Tibial nerve (tissue), 4 donors: ENCODE measurements around the gene HIKESHI. TPM values are rescaled to one million over a fixed set of nuclear protein-coding genes. Genes with fewer than 3 reads are reported as not detected.

Experiments used
- DNase-seq, 2 donors: peaks; one replicate each; pipeline ENCODE4 v3.0.0-alpha.2; 2019; ENCODE audit warnings: low spot score in 2 of 2
- H3K27ac ChIP-seq, 4 donors: fragments of 200-600 bp; sonication (generic) in 3 of 4; one replicate each; pipeline ENCODE4 v1.5.1; 2017 to 2019; ENCODE audit warnings: mild to moderate bottlenecking in 1 of 4
- H3K27me3 ChIP-seq, 2 donors: fragments of 200-600 bp; sonication (generic) in 1 of 2; one replicate each; pipeline versions ENCODE4 v1.5.1 to v1.6.0; 2017 to 2019
- H3K36me3 ChIP-seq, 3 donors: fragments of 200-600 bp; sonication (generic); one replicate each; pipeline ENCODE4 v1.5.1; 2018 to 2019
- H3K4me1 ChIP-seq, 4 donors: fragments of 200-600 bp; sonication (generic) in 3 of 4; one replicate each; pipeline ENCODE4 v1.5.1; 2017 to 2019
- H3K4me3 ChIP-seq, 4 donors: fragments of 200-600 bp; sonication (generic) in 3 of 4; one replicate each; pipeline ENCODE4 v1.5.1; 2017 to 2019; ENCODE audit warnings: mild to moderate bottlenecking in 1 of 4, moderate library complexity in 1 of 4
- H3K9me3 ChIP-seq, 4 donors: fragments of 200-600 bp; sonication (generic) in 3 of 4; one replicate each; pipeline ENCODE4 v1.5.1; 2017 to 2019
- CTCF ChIP-seq, 5 experiments: fragments of 200-600 bp in 3 of 5; fragments of 450-650 bp in 2 of 5; sonication (generic) in 3 of 5; IDR thresholded peaks; one replicate each; pipeline ENCODE4 v1.5.1; 2016 to 2019; ENCODE audit warnings: antibody characterized with exemption in 5 of 5, mild to moderate bottlenecking in 3 of 5, moderate library complexity in 2 of 5
- EP300 ChIP-seq, 2 donors: sonication (generic); formaldehyde crosslinking; IDR thresholded peaks; one replicate each; pipeline ENCODE4 v1.6.1; 2017; ENCODE audit warnings: antibody characterized with exemption in 2 of 2, mild to moderate bottlenecking in 1 of 2
- POLR2A ChIP-seq, 2 donors: fragments of 450-650 bp; IDR thresholded peaks; one replicate each; pipeline ENCODE4 v1.6.1; 2017; ENCODE audit warnings: antibody characterized with exemption in 2 of 2, mild to moderate bottlenecking in 2 of 2, moderate library complexity in 2 of 2
- WGBS, 2 donors: methylation state at CpG; one replicate each; pipeline ENCODE4 v1.1.5; 2018; 5-methylcytosine and 5-hydroxymethylcytosine counted together
- total RNA-seq, 4 donors: library from RNA; depleted of rRNA; stranded (reverse); fragments of >200 nt; gene quantifications; one replicate each; pipeline ENCODE4 v1.1.0, GENCODE V29; 2016

The HIKESHI gene
- total RNA-seq, 4 donors from 2014 or later = 31.2 to 40.6 (median 33.4) TPM

- TF ChIP-seq EP300 (IDR thresholded peaks at IDR 0.05) (no peak), CTCF (IDR thresholded peaks at IDR 0.05) (no peak), POLR2A (IDR thresholded peaks at IDR 0.05) (no peak)
- no peaks in the 10 kb centered on the region for H3K27me3 ChIP-seq
- H3K4me1 ChIP-seq = no peaks in the 10 kb centered on the region
- WGBS, 2 donors = 89 to 93% methylated on average over 6 of the region's 6 CpGs
- no peak overlapping the region for H3K4me3 ChIP-seq
- peaks cover 0 to 46% (median 0%) of the 10 kb centered on the region in 3 donors for H3K36me3 ChIP-seq
- no peaks in the 10 kb centered on the region for H3K9me3 ChIP-seq
- no peak for DNase-seq
- H3K27ac ChIP-seq = no peak overlapping the region
Observed at GRCh38 chr11:86274503-86274902, 27.5 kb upstream of the HIKESHI start.

GRCh38 chr11:86274999-86275398, 27.0 kb upstream of the HIKESHI start:
- H3K27me3 ChIP-seq = no peaks in the 10 kb centered on the region
- H3K4me1 ChIP-seq = no peaks in the 10 kb centered on the region
- no peaks in the 10 kb centered on the region for H3K9me3 ChIP-seq
- no peak overlapping the region for H3K27ac ChIP-seq
- TF ChIP-seq CTCF (IDR thresholded peaks at IDR 0.05) (no peak), EP300 (IDR thresholded peaks at IDR 0.05) (no peak), POLR2A (IDR thresholded peaks at IDR 0.05) (no peak)
- H3K4me3 ChIP-seq = no peak overlapping the region
- H3K36me3 ChIP-seq = peaks cover 0 to 46% (median 0%) of the 10 kb centered on the region in 3 donors
- DNase-seq = no peak
- 82 to 92% methylated on average over 4 of the region's 4 CpGs for WGBS, 2 donors

- H3K36me3 ChIP-seq = peaks cover 0 to 49% (median 0%) of the 10 kb centered on the region in 3 donors
- no peaks in the 10 kb centered on the region for H3K9me3 ChIP-seq
- H3K27ac ChIP-seq = no peak overlapping the region
- no peak overlapping the region for H3K4me3 ChIP-seq
- DNase-seq = no peak
- no peaks in the 10 kb centered on the region for H3K4me1 ChIP-seq
- TF ChIP-seq CTCF (IDR thresholded peaks at IDR 0.05) (no peak), POLR2A (IDR thresholded peaks at IDR 0.05) (no peak), EP300 (IDR thresholded peaks at IDR 0.05) (no peak)
- 82 to 91% methylated on average over 2 of the region's 2 CpGs for WGBS, 2 donors
- no peaks in the 10 kb centered on the region for H3K27me3 ChIP-seq
Observed at GRCh38 chr11:86275493-86276370, 26.3 kb upstream of the HIKESHI start.

- DNase-seq = no peak
Observed at GRCh38 chr11:86277741-86278140, 24.3 kb upstream of the HIKESHI start.

More at GRCh38 chr11:86277741-86278140, 24.3 kb upstream of the HIKESHI start:
- TF ChIP-seq EP300 (IDR thresholded peaks at IDR 0.05) = no peak
- TF ChIP-seq POLR2A (IDR thresholded peaks at IDR 0.05) = no peak
- no peak for TF ChIP-seq CTCF (IDR thresholded peaks at IDR 0.05)
- no peaks in the 10 kb centered on the region for H3K9me3 ChIP-seq
- H3K27me3 ChIP-seq = no peaks in the 10 kb centered on the region
- H3K4me3 ChIP-seq = no peak overlapping the region
- H3K27ac ChIP-seq = no peak overlapping the region
- H3K36me3 ChIP-seq = peaks cover 0 to 44% (median 0%) of the 10 kb centered on the region in 3 donors
- WGBS, 2 donors = 81 to 85% methylated on average over 1 of the region's 1 CpG
- no peaks in the 10 kb centered on the region for H3K4me1 ChIP-seq
